Measurements from ENCODE around the gene MRPS22. TPM values are rescaled to one million over a fixed set of nuclear protein-coding genes. Genes with fewer than 3 reads are reported as not detected.
A peak's percentile ranks its signal among the peaks of the same experiment; 100 is the strongest.

Gene MRPS22
- total RNA-seq, 1 donor from 2014 or later: 87.7 TPM

GRCh38 chr3:139317660-139318430 is 26.0 kb upstream of the MRPS22 start:
- Histone ChIP-seq H3K9me3 (replicated peaks) (no peaks in the 10 kb centered on the region), H3K4me1 (no peaks in the 10 kb centered on the region), H3K36me3 (no peaks in the 10 kb centered on the region), H3K27me3 (ENCODE audit: low read depth) (peaks cover 56% of the 10 kb centered on the region), H3K27ac (replicated peaks) (no peak overlapping the region), H3K4me3 (no peak overlapping the region)
- TF ChIP-seq CTCF (IDR thresholded peaks at IDR 0.05; ENCODE audit: borderline replicate concordance): no peak
- intact Hi-C loops (cut with micrococcal nuclease): no loop called here
- DNase-seq: no peak

GRCh38 chr3:139318431-139318816 is 25.4 kb upstream of the MRPS22 start:
- DNase-seq: no peak
- no peaks in the 10 kb centered on the region for H3K9me3 ChIP-seq (replicated peaks)
- intact Hi-C loops (cut with micrococcal nuclease): no loop called here
- H3K4me1 ChIP-seq: no peaks in the 10 kb centered on the region
- no peak overlapping the region for H3K4me3 ChIP-seq
- H3K27ac ChIP-seq (replicated peaks): no peak overlapping the region
- no peak for TF ChIP-seq CTCF (IDR thresholded peaks at IDR 0.05; ENCODE audit: borderline replicate concordance)
- H3K27me3 ChIP-seq (ENCODE audit: low read depth): peaks cover 56% of the 10 kb centered on the region
- H3K36me3 ChIP-seq: no peaks in the 10 kb centered on the region

GRCh38 chr3:139318826-139319225 is 25.0 kb upstream of the MRPS22 start:
- TF ChIP-seq CTCF (IDR thresholded peaks at IDR 0.05; ENCODE audit: borderline replicate concordance): no peak
- Histone ChIP-seq H3K9me3 (replicated peaks) (no peaks in the 10 kb centered on the region), H3K4me3 (no peak overlapping the region), H3K36me3 (no peaks in the 10 kb centered on the region), H3K27me3 (ENCODE audit: low read depth) (peaks cover 54% of the 10 kb centered on the region), H3K27ac (replicated peaks) (no peak overlapping the region), H3K4me1 (no peaks in the 10 kb centered on the region)
- intact Hi-C loops (cut with micrococcal nuclease): no loop called here
- no peak for DNase-seq

GRCh38 chr3:139319428-139320402 is 24.1 kb upstream of the MRPS22 start:
- DNase-seq: no peak
- no peaks in the 10 kb centered on the region for H3K9me3 ChIP-seq (replicated peaks)
- no peaks in the 10 kb centered on the region for H3K36me3 ChIP-seq
- peaks cover 45% of the 10 kb centered on the region for H3K27me3 ChIP-seq (ENCODE audit: low read depth)
- intact Hi-C loops (cut with micrococcal nuclease): no loop called here
- H3K4me1 ChIP-seq: no peaks in the 10 kb centered on the region
- peak; percentile 29 for TF ChIP-seq CTCF (IDR thresholded peaks at IDR 0.05; ENCODE audit: borderline replicate concordance)
- no peak overlapping the region for H3K27ac ChIP-seq (replicated peaks)
- no peak overlapping the region for H3K4me3 ChIP-seq

GRCh38 chr3:139320551-139321309 is 23.1 kb upstream of the MRPS22 start:
- Histone ChIP-seq H3K9me3 (replicated peaks) (no peaks in the 10 kb centered on the region), H3K4me3 (no peak overlapping the region), H3K4me1 (no peaks in the 10 kb centered on the region), H3K36me3 (no peaks in the 10 kb centered on the region), H3K27me3 (ENCODE audit: low read depth) (peaks cover 37% of the 10 kb centered on the region), H3K27ac (replicated peaks) (no peak overlapping the region)
- TF ChIP-seq CTCF (IDR thresholded peaks at IDR 0.05; ENCODE audit: borderline replicate concordance): no peak
- intact Hi-C loops (cut with micrococcal nuclease): no loop called here
- DNase-seq: no peak

Measured in left ventricle myocardium inferior (tissue), 1 donor.